Renal cortex interstitium (tissue), 11 donors: ENCODE data around the gene NUP214. TPM values are rescaled to one million over a fixed set of nuclear protein-coding genes. Genes with fewer than 3 reads are reported as not detected.
"Not testable (repeated sequence)": the region's sequence is repeated elsewhere in the genome, so short reads cannot be mapped to it uniquely, and the experiment has no call there.

ENCODE experiments used
- DNase-seq, 11 donors: peaks; one replicate each; pipeline ENCODE4 v3.0.0-alpha.2; 2013; ENCODE audit warnings: low read depth in 9 of 11, low spot score in 4 of 11; ENCODE audit errors: extremely low read depth in 1 of 11
- polyA plus RNA-seq, 3 donors: library from polyadenylated mRNA; unstranded; fragments of 120-200 nt; gene quantifications; one replicate each; pipeline ENCODE4 v1.2.1, GENCODE V29; 2013; ENCODE audit not compliant: insufficient read length in 3 of 3

Gene NUP214
- polyA plus RNA-seq, 3 donors: 49.3 to 68.7 (median 52.6) TPM

- DNase-seq: no peak
These were observed 137.1 kb downstream of the NUP214 start for GRCh38 chr9:131262327-131263032.

GRCh38 chr9:131263033-131263343, 137.6 kb downstream of the NUP214 start:
- not testable (repeated sequence) for DNase-seq

DNA sequence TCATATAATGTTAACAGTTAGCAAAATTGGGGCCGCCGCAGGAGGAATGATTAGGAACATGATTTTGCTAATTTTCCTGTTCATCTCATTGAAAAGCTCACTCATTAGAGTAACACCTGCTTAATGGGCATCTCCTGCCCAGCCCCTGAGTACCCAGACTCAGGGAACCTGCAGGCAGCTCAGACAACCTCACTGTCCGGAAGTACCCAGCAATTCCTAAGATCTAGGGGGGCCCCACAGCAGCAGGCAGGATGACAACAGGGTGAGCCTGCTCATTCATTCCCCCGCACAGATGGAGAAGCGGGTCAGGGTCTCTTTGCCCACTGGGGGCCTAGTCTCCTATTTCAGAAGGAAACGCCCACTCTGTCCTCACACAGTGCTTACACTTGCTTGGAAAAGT, 138.3 kb downstream of the NUP214 start:
- DNase-seq: no peak

- no peak for DNase-seq
These were observed 138.8 kb downstream of the NUP214 start for GRCh38 chr9:131264231-131264630.

- no peak for DNase-seq
These were observed 141.2 kb downstream of the NUP214 start for GRCh38 chr9:131266266-131267229.

DNA sequence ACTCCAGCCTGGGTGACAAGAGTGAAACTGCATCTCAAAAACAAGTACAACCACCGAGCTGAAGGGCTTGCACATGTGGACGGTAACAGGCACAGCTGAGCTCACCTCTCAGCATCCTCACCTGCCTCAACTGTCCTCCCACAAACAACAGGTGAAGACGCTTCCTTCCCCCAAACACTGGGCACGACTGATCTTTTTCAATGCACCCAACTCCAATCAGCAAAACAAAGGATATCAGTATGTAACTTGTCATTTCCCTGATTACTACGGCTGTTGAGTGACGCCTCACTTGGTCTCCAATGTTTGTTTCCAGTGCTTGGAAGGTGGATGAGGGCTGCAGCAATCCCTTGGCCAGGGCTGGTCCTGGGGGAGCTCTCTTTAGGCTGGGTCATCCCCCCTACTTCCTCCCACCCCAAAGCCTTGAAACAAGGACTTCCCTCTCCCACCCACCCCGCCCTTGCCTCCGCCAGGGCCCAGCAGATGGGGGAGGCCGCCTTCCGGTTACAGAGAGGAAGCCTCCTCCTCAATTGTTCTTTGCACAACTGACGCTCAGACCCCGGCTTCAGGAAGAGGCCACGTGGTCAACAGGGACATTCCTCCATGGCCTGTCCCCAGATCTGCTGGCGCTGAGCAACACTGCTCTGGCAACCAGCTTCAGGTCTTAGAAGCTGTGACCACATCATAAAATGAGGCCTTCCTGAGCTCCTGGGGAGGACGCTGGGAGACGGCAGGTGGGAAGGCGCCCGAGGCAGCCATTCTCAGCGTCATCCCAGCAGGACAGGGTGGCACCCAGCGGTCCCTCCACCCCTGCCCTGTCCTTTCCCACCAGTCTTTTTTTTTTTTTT, 145.0 kb downstream of the NUP214 start:
- no peak for DNase-seq

DNA sequence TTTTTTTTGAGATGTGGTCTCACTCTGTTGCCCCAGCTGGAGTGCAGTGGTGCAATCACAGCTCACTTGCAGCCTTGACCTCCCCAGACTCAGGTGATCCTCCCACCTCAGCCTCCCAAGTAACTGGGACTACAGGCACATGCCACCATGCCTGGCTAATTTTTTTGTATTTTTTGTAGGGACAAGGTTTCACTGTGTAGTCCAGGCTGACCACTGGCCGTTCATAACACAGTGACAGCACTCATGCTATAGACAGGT, 145.6 kb downstream of the NUP214 start:
- DNase-seq: not testable (repeated sequence)

- DNase-seq: no peak
These were observed 146.1 kb downstream of the NUP214 start for GRCh38 chr9:131271506-131271931.

DNA sequence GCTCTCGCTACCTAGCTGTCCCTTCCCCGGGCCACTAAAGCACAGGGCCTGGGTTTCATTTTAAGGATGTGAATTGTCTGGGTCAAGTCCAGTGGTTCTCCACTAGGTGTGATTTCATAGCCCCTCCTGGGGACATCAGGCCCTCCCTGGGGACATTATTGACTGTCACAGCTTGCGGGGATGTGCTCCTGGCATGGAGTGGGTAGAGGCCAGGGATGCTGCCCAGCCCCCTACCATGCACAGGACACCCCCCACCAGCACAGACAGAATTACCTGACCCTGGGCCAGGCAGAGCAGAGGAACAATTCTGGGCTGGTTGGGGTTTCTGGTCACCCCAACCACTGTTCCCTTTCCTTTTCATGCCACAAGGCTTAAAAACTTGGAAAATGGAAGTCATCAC, 146.8 kb downstream of the NUP214 start:
- DNase-seq: no peak

GRCh38 chr9:131273146-131273855, 147.9 kb downstream of the NUP214 start:
- DNase-seq: no peak

DNA sequence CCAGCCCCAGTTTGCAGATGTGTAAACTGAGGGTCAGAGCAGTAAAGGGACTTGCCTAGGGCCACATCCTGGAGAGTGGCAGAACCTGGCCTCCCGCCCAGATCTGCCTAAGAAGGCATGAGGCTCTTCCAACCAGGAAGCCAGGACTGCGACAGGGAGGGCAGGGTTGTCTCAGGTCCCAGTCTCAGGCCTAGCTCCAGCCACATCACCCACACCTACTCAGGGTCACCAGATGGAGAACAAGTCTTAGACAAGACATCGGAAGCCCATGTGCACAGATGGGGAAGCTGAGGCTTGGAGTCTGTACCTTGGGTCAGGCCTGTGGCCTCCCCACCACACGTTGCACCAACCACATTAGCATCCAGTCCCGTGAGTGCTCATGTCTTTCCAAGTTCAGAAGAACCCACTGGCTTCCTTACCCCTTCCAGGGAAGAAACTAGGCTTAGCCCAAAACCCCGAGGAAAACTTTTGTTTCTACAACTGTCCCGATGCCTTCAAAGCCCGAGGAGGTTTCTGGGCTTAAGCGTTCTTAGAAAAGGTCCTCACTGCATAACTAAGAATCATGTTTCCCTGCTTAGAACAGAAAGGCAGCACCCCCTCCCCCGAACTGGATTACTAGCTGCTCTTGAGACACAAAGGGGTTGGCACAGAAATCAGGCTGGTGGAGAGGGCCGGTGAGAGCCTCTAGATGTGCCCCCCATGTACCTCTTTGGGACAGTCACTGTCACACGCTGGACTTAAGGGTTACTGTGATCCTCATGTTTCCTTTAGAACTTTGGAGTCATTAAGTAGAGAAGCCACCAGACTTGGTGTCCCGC, 148.7 kb downstream of the NUP214 start:
- DNase-seq: no peak

GRCh38 chr9:131274674-131275331, 149.4 kb downstream of the NUP214 start:
- no peak for DNase-seq

- DNase-seq: no peak
These were observed 150.1 kb downstream of the NUP214 start for GRCh38 chr9:131275332-131276093.

DNA sequence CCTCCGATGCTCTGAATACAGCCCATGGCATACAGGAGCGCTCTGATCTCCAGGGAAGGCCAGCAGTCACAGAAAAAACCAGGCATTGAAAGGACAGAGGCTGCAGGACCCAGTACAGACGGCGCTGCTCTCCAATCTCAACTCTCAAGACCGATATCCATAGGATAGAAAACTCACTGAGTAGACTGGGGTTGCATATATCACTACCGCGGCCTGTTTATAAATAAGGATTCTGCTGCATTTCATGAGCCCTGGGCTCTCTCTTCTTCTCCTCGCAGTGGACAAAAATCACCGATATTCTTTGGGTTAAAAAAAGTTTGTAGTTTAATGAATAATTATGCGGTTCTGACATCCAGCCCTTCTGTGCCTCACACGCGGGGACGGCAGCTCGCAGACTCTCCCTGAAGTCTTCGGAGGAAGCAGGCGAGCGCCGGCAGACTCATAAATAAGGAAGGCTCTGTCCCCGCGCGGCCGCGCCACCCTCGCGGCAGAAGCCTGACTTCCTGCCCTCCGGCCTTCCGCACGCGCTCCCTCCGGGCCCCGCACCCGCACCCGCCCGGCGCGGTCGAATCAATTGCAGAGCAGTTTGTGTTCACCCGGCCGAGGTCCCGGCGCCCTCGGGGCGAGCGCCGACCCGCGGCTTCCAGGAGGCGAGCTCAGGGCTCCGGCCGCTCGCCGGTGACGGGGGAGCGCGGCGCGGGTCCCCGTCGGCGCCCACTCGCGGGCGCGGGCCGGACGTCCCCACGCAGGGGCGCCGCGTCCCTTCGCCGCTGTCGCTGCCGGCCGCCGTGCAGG, 150.9 kb downstream of the NUP214 start, which contains the start of gene FAM78A:
Gene FAM78A, minus strand, starts transcription at position 417 of the 795 bp plus-strand sequence. Its CDS starts 331 bp downstream, at position 86.
- DNase-seq: no peak

DNA sequence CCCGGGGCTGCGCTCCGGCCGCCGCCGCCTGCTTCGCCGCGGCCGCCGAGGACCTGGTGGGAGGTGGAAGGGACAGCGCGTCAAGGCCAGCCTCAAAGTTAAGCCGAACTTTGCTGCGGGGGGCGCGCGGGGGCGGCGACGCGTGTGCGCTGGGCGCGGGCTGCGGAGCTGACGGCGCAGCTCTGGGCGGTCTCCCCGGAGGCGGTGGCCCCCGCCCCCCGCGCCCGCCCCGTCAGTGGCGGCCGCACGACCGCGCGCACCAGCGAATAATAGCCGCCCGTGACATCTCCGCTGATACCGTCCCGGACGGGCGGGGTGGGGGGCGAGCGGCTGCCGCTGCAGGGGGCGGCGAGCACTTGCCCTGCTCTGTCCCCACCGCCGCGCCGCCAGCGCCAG, 151.5 kb downstream of the NUP214 start:
- DNase-seq: no peak

GRCh38 chr9:131277287-131277909, 152.0 kb downstream of the NUP214 start:
- DNase-seq: no peak
